Measurements from ENCODE around the gene TBL1X.

DNA sequence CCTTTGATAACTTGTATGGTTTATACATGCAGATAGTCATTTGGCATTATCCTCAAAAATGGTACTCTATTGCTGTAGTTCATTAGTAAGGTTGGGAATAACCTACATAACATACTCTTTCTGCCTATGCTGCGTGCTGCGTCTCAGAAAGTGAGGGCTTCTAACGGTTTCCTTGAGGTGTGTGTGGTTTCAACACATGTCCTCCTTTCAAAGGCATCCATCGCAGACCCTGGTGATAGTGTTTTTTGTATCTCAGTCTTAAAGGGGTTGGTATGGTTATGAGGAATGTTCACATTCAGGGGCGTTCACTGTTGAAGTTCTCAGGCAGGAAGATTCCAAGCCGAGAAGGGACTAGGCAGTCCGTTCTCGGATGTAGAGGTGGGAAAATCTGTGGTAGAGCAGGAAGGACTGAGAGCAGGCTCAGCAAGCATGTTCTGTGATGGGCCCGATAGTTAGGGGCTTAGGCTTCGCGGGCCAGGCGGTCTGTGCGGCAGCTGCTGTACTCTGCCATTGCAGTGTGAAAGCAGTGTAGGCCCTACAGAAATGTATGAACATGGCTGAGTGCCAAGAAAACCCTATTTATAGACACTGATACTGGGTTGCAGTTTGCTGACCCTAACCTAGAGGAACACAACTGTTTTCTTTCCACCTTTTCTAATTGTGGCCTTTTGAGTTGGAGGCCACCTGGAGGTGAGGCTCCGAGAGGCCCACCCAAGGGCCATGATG lies 177.6 kb downstream of the TBL1X start:
- TF ChIP-seq, protein P1, sequence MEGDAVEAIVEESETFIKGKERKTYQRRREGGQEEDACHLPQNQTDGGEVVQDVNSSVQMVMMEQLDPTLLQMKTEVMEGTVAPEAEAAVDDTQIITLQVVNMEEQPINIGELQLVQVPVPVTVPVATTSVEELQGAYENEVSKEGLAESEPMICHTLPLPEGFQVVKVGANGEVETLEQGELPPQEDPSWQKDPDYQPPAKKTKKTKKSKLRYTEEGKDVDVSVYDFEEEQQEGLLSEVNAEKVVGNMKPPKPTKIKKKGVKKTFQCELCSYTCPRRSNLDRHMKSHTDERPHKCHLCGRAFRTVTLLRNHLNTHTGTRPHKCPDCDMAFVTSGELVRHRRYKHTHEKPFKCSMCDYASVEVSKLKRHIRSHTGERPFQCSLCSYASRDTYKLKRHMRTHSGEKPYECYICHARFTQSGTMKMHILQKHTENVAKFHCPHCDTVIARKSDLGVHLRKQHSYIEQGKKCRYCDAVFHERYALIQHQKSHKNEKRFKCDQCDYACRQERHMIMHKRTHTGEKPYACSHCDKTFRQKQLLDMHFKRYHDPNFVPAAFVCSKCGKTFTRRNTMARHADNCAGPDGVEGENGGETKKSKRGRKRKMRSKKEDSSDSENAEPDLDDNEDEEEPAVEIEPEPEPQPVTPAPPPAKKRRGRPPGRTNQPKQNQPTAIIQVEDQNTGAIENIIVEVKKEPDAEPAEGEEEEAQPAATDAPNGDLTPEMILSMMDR (IDR thresholded peaks at IDR 0.05 in 2 of 3, conservative IDR thresholded peaks at IDR 0.05 in 1 of 3; ENCODE audit: control insufficient read depth in 2 of 3, extremely low read depth in 1 of 3, insufficient read depth in 1 of 3, low read depth in 3 of 3, low read length in 3 of 3) = no peak
- TF ChIP-seq POLR2AphosphoS2 (IDR thresholded peaks at IDR 0.05; ENCODE audit: low read depth, low read length) (no peak), CBFB (IDR thresholded peaks at IDR 0.05; ENCODE audit: low read depth) (no peak), RCOR1 (conservative IDR thresholded peaks at IDR 0.05; ENCODE audit: low read depth, low read length) (no peak), ZZZ3 (IDR thresholded peaks at IDR 0.05; ENCODE audit: control insufficient read depth, insufficient read length, low read depth) (no peak), POLR2AphosphoS5 (IDR thresholded peaks at IDR 0.05; ENCODE audit: low read length) (no peak), CEBPB (IDR thresholded peaks at IDR 0.05; ENCODE audit: borderline replicate concordance in 1 of 2, low read depth in 2 of 2, low read length in 2 of 2) (no peak), CREM (IDR thresholded peaks at IDR 0.05; ENCODE audit: low read depth) (no peak), TCF3 (IDR thresholded peaks at IDR 0.05; ENCODE audit: borderline replicate concordance, insufficient read depth, low read depth, low read length) (no peak), EZH2 (IDR thresholded peaks at IDR 0.05; ENCODE audit: borderline replicate concordance, control insufficient read depth, low read depth, low read length) (no peak)
- TF ChIP-seq, protein P2, sequence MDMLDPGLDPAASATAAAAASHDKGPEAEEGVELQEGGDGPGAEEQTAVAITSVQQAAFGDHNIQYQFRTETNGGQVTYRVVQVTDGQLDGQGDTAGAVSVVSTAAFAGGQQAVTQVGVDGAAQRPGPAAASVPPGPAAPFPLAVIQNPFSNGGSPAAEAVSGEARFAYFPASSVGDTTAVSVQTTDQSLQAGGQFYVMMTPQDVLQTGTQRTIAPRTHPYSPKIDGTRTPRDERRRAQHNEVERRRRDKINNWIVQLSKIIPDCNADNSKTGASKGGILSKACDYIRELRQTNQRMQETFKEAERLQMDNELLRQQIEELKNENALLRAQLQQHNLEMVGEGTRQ (IDR thresholded peaks at IDR 0.05; ENCODE audit: borderline replicate concordance, low read depth, low read length) = no peak
- TF ChIP-seq, protein P3, sequence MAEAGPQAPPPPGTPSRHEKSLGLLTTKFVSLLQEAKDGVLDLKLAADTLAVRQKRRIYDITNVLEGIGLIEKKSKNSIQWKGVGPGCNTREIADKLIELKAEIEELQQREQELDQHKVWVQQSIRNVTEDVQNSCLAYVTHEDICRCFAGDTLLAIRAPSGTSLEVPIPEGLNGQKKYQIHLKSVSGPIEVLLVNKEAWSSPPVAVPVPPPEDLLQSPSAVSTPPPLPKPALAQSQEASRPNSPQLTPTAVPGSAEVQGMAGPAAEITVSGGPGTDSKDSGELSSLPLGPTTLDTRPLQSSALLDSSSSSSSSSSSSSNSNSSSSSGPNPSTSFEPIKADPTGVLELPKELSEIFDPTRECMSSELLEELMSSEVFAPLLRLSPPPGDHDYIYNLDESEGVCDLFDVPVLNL (IDR thresholded peaks at IDR 0.05; ENCODE audit: low read depth, low read length) = no peak

Data from GM12878 (cell line).